Stimulated activated CD4-positive, alpha-beta T cell treated with anti-CD3 and anti-CD28 coated beads, Interleukin-4, amount 100 ng/mL, for 24 hours (primary cell): Measurements from ENCODE around the gene NUF2.
"Not testable (repeated sequence)": the region's sequence is repeated elsewhere in the genome, so short reads cannot be mapped to it uniquely, and the experiment has no call there.

Experiments
- DNase-seq: peaks from one replicate; pipeline ENCODE4 v3.0.0-alpha.2; 2020

Gene NUF2

GRCh38 chr1:163321311-163322305 lies at the start of gene NUF2:
NUF2 (plus strand) TSS chr1:163321954; CDS start chr1:163326052, 4,098 bp downstream.
- DNase-seq: peak; percentile 97

- DNase-seq: no peak
Observed at GRCh38 chr1:163273766-163274441, 47.9 kb upstream of the NUF2 start.

- no peak for DNase-seq
Observed at GRCh38 chr1:163275222-163275621, 46.5 kb upstream of the NUF2 start.

GRCh38 chr1:163278602-163279001 lies 43.2 kb upstream of the NUF2 start:
- no peak for DNase-seq

GRCh38 chr1:163284867-163285266 lies 36.9 kb upstream of the NUF2 start:
- DNase-seq: not testable (repeated sequence)

- DNase-seq: no peak
Observed at GRCh38 chr1:163290025-163290640, 31.6 kb upstream of the NUF2 start.

GRCh38 chr1:163291461-163291860 lies 30.3 kb upstream of the NUF2 start:
- DNase-seq: no peak

- DNase-seq: not testable (repeated sequence)
Observed at GRCh38 chr1:163292153-163292552, 29.6 kb upstream of the NUF2 start.

- DNase-seq: not testable (repeated sequence)
Observed at GRCh38 chr1:163293497-163293896, 28.3 kb upstream of the NUF2 start.

GRCh38 chr1:163295949-163296348 lies 25.8 kb upstream of the NUF2 start:
- no peak for DNase-seq

GRCh38 chr1:163296504-163297263 lies 25.1 kb upstream of the NUF2 start:
- DNase-seq: no peak

GRCh38 chr1:163298365-163298764 lies 23.4 kb upstream of the NUF2 start:
- DNase-seq: no peak

GRCh38 chr1:163300568-163300967 lies 21.2 kb upstream of the NUF2 start:
- DNase-seq: no peak

GRCh38 chr1:163303561-163303960 lies 18.2 kb upstream of the NUF2 start:
- DNase-seq: no peak

GRCh38 chr1:163305441-163305840 lies 16.3 kb upstream of the NUF2 start:
- DNase-seq: no peak

- no peak for DNase-seq
Observed at GRCh38 chr1:163307479-163308171, 14.1 kb upstream of the NUF2 start.

GRCh38 chr1:163308811-163309210 lies 12.9 kb upstream of the NUF2 start:
- DNase-seq: no peak

- DNase-seq: peak; percentile 48
Observed at GRCh38 chr1:163315773-163316374, 5.9 kb upstream of the NUF2 start.

GRCh38 chr1:163320891-163321290 lies 863 bp upstream of the NUF2 start:
- no peak for DNase-seq

- DNase-seq: not testable (repeated sequence)
Observed at GRCh38 chr1:163323339-163323738, 1.6 kb downstream of the NUF2 start.

GRCh38 chr1:163331116-163331515 lies 9.4 kb downstream of the NUF2 start:
- DNase-seq: no peak

GRCh38 chr1:163335216-163335615 lies 13.5 kb downstream of the NUF2 start:
- DNase-seq: no peak
